Upper lobe of left lung (tissue), 4 donors: Measurements from ENCODE around the gene WAPL.

Experiments used
- CTCF ChIP-seq, 6 experiments: fragments of 450-650 bp in 4 of 6; fragments of 200-600 bp in 2 of 6; sonication (generic) in 2 of 6; IDR thresholded peaks; one replicate each; pipeline ENCODE4 v1.5.1; 2016 to 2019; ENCODE audit warnings: antibody characterized with exemption in 6 of 6
- EP300 ChIP-seq, 4 donors: sonication (generic); formaldehyde crosslinking; IDR thresholded peaks; one replicate each; pipeline ENCODE4 v1.5.1; 2017; ENCODE audit warnings: antibody characterized with exemption in 4 of 4, control low read depth in 2 of 4
- POLR2A ChIP-seq, 4 donors: fragments of 450-650 bp; IDR thresholded peaks; one replicate each; pipeline ENCODE4 v1.5.1; 2016 to 2017; ENCODE audit warnings: antibody characterized with exemption in 4 of 4, mild to moderate bottlenecking in 2 of 4
- POLR2AphosphoS5 ChIP-seq, 2 donors: sonication (generic); formaldehyde crosslinking; IDR thresholded peaks; one replicate each; pipeline ENCODE4 v1.5.1; 2017; ENCODE audit warnings: antibody characterized with exemption in 2 of 2

DNA sequence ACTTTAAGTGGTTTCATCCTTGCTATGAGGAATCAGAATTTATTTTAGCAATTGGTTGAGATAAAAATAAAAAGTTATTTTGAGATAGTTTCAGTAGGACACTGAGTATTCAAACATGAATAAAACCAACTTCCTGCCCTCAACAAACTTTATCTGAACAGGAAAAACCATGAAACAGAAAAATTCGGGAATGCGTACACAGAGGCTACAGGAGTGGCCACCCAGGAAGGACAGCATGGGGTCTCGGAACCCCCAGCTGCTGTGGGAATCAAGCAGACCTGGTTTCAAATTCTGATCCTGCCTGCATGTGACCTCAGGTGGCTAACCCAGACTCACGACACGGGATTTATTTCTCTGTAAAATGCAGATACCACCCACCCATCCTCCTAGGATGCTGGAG is 106.0 kb downstream of the WAPL start:
- TF ChIP-seq CTCF (IDR thresholded peaks at IDR 0.05): no peak
- TF ChIP-seq POLR2AphosphoS5 (IDR thresholded peaks at IDR 0.05): no peak
- TF ChIP-seq POLR2A (IDR thresholded peaks at IDR 0.05): no peak
- no peak for TF ChIP-seq EP300 (IDR thresholded peaks at IDR 0.05)
